IMR-90 (cell line): ENCODE results near the gene KLHL40. TPM values are rescaled to one million over a fixed set of nuclear protein-coding genes. Genes with fewer than 3 reads are reported as not detected.

Experiments used
- ATAC-seq: fragments of 200-7000 bp; cut with Tn5 transposase; 2 replicates; pipeline ENCODE4 v1.9.1; 2020; ENCODE audit warnings: low read depth, mild to moderate bottlenecking, moderate library complexity
- BruUV-seq: library from RNA; stranded (reverse); fragments of 400-500 nt; replicated peaks from 2 replicates; lab custom pipeline; 2021; lab: Mats Ljungman, UMichigan
- CTCF ChIA-PET: fragments of 300-600 bp; formaldehyde crosslinking; extraction: SDS; loops from one replicate; lab custom pipeline; 2021; ENCODE audit warnings: antibody characterized with exemption; lab: Yijun Ruan, JAX
- POLR2A ChIA-PET: fragments of 300-600 bp; sonication (Branson Sonifier 250); formaldehyde crosslinking; loops from one replicate; lab custom pipeline; 2022; ENCODE audit warnings: antibody characterized with exemption; ENCODE audit not compliant: unreplicated experiment; lab: Charles Lee
- DNase-seq: peaks from one replicate; pipeline ENCODE4 v3.0.0; 2013
- H2AFZ ChIP-seq: replicated peaks from 2 replicates; pipeline ENCODE3; 2013; ENCODE audit warnings: low read length, mild to moderate bottlenecking; ENCODE audit not compliant: poor library complexity
- H2AK5ac ChIP-seq: 2 replicates; pipeline ENCODE4 v1.6.1; 2013; ENCODE audit warnings: low read depth, low read length, inconsistent platforms
- H2AK9ac ChIP-seq: replicated peaks from 2 replicates; pipeline ENCODE3; 2013; ENCODE audit warnings: mild to moderate bottlenecking, low read depth, low read length, moderate library complexity; ENCODE audit not compliant: poor library complexity
- H2BK120ac ChIP-seq: 2 replicates; pipeline ENCODE4 v1.6.1; 2013; ENCODE audit warnings: low read depth, low read length, inconsistent platforms
- H2BK15ac ChIP-seq: 3 replicates; pipeline ENCODE4 v1.6.1; 2013; ENCODE audit warnings: low read depth, low read length, inconsistent platforms
- H2BK20ac ChIP-seq: 2 replicates; pipeline ENCODE4 v1.6.1; 2013; ENCODE audit warnings: low read depth, mild to moderate bottlenecking, inconsistent platforms, low read length, moderate library complexity
- H2BK5ac ChIP-seq: 2 replicates; pipeline ENCODE4 v1.6.1; 2013; ENCODE audit warnings: mild to moderate bottlenecking, low read depth, low read length, inconsistent platforms; ENCODE audit not compliant: poor library complexity, severe bottlenecking
- H3K14ac ChIP-seq: replicated peaks from 2 replicates; pipeline ENCODE4 v1.6.1; 2013; ENCODE audit warnings: low read depth, low read length, inconsistent platforms
- H3K18ac ChIP-seq: 2 replicates; pipeline ENCODE4 v1.6.1; 2013; ENCODE audit warnings: low read depth, low read length, control low read depth
- H3K23ac ChIP-seq: 2 replicates; pipeline ENCODE4 v1.6.1; 2013; ENCODE audit warnings: low read depth, low read length, inconsistent platforms
- H3K27ac ChIP-seq: 2 replicates; pipeline ENCODE4 v1.5.1; 2013; ENCODE audit warnings: mild to moderate bottlenecking, control low read depth, low read length; ENCODE audit not compliant: insufficient read depth
- H3K27me3 ChIP-seq: 2 replicates; pipeline ENCODE4 v1.6.1; 2013; ENCODE audit warnings: low read length; ENCODE audit not compliant: control insufficient read depth, insufficient read depth
- H3K36me3 ChIP-seq: 2 replicates; pipeline ENCODE4 v1.6.1; 2013; ENCODE audit warnings: low read length, mixed read lengths; ENCODE audit not compliant: control insufficient read depth, insufficient read depth
- H3K4ac ChIP-seq: 2 replicates; pipeline ENCODE4 v1.6.1; 2013; ENCODE audit warnings: low read depth, low read length, inconsistent platforms
- H3K4me1 ChIP-seq: 2 replicates; pipeline ENCODE4 v1.6.1; 2013; ENCODE audit warnings: low read length, mixed read lengths; ENCODE audit not compliant: control insufficient read depth, insufficient read depth
- H3K4me2 ChIP-seq: 2 replicates; pipeline ENCODE4 v1.6.1; 2013; ENCODE audit warnings: low read depth, mild to moderate bottlenecking, control low read depth, low read length, moderate library complexity
- H3K4me3 ChIP-seq: 2 replicates; pipeline ENCODE4 v1.5.1; 2013; ENCODE audit warnings: low read depth, mild to moderate bottlenecking, control low read depth, low read length, moderate library complexity; ENCODE audit not compliant: insufficient read depth
- H3K56ac ChIP-seq: 2 replicates; pipeline ENCODE4 v1.6.1; 2013; ENCODE audit warnings: low read length, inconsistent platforms; ENCODE audit not compliant: insufficient read depth; ENCODE audit errors: extremely low read depth
- H3K79me1 ChIP-seq, 2 experiments: 2 replicates each; pipeline ENCODE4 v1.6.1; 2013; ENCODE audit warnings: low read length in 2 of 2, inconsistent platforms in 1 of 2, low read depth in 1 of 2
- H3K9ac ChIP-seq: 2 replicates; pipeline ENCODE4 v1.6.1; 2013; ENCODE audit warnings: low read depth, low read length, control low read depth
- H3K9me1 ChIP-seq: 2 replicates; pipeline ENCODE4 v1.6.1; 2013; ENCODE audit warnings: low read length, inconsistent platforms; ENCODE audit not compliant: insufficient read depth
- H3K9me3 ChIP-seq: 2 replicates; pipeline ENCODE4 v1.6.1; 2013; ENCODE audit warnings: low read length; ENCODE audit not compliant: control insufficient read depth, insufficient read depth
- H4K20me1 ChIP-seq: 2 replicates; pipeline ENCODE4 v1.6.1; 2013; ENCODE audit warnings: low read length, inconsistent platforms; ENCODE audit not compliant: insufficient read depth
- H4K5ac ChIP-seq: 2 replicates; pipeline ENCODE4 v1.6.1; 2013; ENCODE audit warnings: mild to moderate bottlenecking, low read depth, low read length, control low read depth
- H4K8ac ChIP-seq, 2 experiments: 2 replicates each; pipeline ENCODE4 v1.6.1; 2013; ENCODE audit warnings: low read depth in 2 of 2, low read length in 2 of 2, control low read depth in 1 of 2, inconsistent platforms in 1 of 2
- H4K91ac ChIP-seq: 2 replicates; pipeline ENCODE4 v1.6.1; 2013; ENCODE audit warnings: low read depth, low read length, inconsistent platforms; ENCODE audit not compliant: insufficient read depth
- CEBPB ChIP-seq: IDR thresholded peaks from 2 replicates; pipeline ENCODE4 v1.6.1; 2012; ENCODE audit warnings: low read depth, low read length, improper control_type of control experiment
- MAZ ChIP-seq: IDR thresholded peaks from 2 replicates; pipeline ENCODE4 v1.6.1; 2012; ENCODE audit warnings: low read depth, mild to moderate bottlenecking, low read length, improper control_type of control experiment, moderate library complexity, borderline replicate concordance
- MXI1 ChIP-seq: IDR thresholded peaks from 2 replicates; pipeline ENCODE4 v1.6.1; 2012; ENCODE audit warnings: low read depth, mild to moderate bottlenecking, low read length, moderate library complexity, borderline replicate concordance
- NFE2L2 ChIP-seq: fragments of 150-350 bp; IDR thresholded peaks from 2 replicates; pipeline ENCODE4 v1.6.1; 2016; ENCODE audit warnings: low read depth, mild to moderate bottlenecking, low read length
- RAD21 ChIP-seq: IDR thresholded peaks from 2 replicates; pipeline ENCODE4 v1.6.1; 2012; ENCODE audit warnings: low read length, improper control_type of control experiment
- WGBS, 2 experiments: methylation state at CpG; one replicate each; pipeline versions ENCODE4 v1.1.5 to v1.1.7; 2013; ENCODE audit warnings: missing lambda C conversion rate in 2 of 2; ENCODE audit not compliant: insufficient read length in 1 of 2; ENCODE audit errors: extremely low coverage in 2 of 2; 5-methylcytosine and 5-hydroxymethylcytosine counted together
- dilution Hi-C: fragments of 300-500 bp; cut with HindIII; formaldehyde crosslinking; loops from one replicate; pipeline ENCODE4 v1.14.3; 2018; ENCODE audit warnings: low sequenced_read_pairs; ENCODE audit not compliant: unreplicated experiment
- in situ Hi-C: fragments of 300-500 bp; cut with MboI; formaldehyde crosslinking; loops from 3 replicates; pipeline ENCODE4 v1.14.3; 2019; ENCODE audit warnings: low sequenced_read_pairs, inconsistent platforms, mixed read lengths
- intact Hi-C: fragments of 100-400 bp; cut with micrococcal nuclease; formaldehyde crosslinking; loops from 2 replicates; pipeline ENCODE4 v1.10.0; 2022
- polyA plus RNA-seq, 3 experiments: library from polyadenylated mRNA; depleted of rRNA; stranded (reverse); fragments of >200 nt; gene quantifications; 2 replicates each; pipeline ENCODE4 v1.2.3, GENCODE V29; 2012; ENCODE audit warnings: low replicate concordance in 1 of 3
- total RNA-seq: library from RNA; depleted of rRNA; stranded (reverse); fragments of >200 nt; gene quantifications from 2 replicates; pipeline ENCODE4 v1.2.3, GENCODE V29; 2012
- TF ChIP-seq, protein P1 (sequence below): fragments of 150-350 bp; IDR thresholded peaks from 2 replicates; pipeline ENCODE4 v1.6.1; 2017; ENCODE audit warnings: mild to moderate bottlenecking, antibody characterized with exemption, low read length, low read depth

KLHL40 gene
- total and polyA plus RNA-seq, 2 of the 4 experiments (the other 2 are of a cell fraction): not detected

DNA sequence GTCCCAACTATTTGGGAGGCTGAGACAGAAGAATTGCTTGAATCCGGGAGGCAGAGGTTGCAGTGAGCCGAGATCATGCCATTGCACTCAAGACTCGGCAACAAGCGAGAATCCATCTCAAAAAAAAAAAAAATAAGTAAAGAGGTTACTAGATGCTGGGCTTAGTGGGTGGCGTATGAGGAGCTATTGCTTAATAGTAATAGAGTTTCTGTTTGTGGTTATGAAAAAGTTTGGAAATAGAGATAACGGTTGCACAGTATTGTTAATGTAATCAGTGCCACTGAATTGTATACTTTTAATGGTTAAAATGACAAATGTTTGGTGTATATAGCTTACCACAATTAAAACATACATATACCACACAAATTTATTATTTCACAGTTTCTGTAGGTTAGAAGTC, 32.0 kb downstream of the KLHL40 start:
- no peak for TF ChIP-seq RAD21
- no peak for TF ChIP-seq MXI1
- TF ChIP-seq CEBPB: peak; percentile 36; the same call in 1 of the 2 replicates
- TF ChIP-seq, protein P1, sequence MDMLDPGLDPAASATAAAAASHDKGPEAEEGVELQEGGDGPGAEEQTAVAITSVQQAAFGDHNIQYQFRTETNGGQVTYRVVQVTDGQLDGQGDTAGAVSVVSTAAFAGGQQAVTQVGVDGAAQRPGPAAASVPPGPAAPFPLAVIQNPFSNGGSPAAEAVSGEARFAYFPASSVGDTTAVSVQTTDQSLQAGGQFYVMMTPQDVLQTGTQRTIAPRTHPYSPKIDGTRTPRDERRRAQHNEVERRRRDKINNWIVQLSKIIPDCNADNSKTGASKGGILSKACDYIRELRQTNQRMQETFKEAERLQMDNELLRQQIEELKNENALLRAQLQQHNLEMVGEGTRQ: no peak
- TF ChIP-seq MAZ: no peak
- TF ChIP-seq NFE2L2: no peak
- Histone ChIP-seq H4K20me1 (no peaks in the 10 kb centered on the region), H4K8ac (no peak overlapping the region), H2AFZ (no peak overlapping the region), H3K79me1 (no peaks in the 10 kb centered on the region), H3K4me3 (no peak overlapping the region), H3K27me3 (peaks cover 34% of the 10 kb centered on the region), H2BK20ac (no peak overlapping the region), H2BK5ac (no peak overlapping the region), H2BK120ac (no peak overlapping the region), H3K36me3 (no peaks in the 10 kb centered on the region), H3K56ac (no peak overlapping the region), H3K23ac (no peak overlapping the region), H3K18ac (no peak overlapping the region), H3K4me2 (no peak overlapping the region), H3K14ac (no peak overlapping the region), H3K9me3 (no peaks in the 10 kb centered on the region), H2BK15ac (no peak overlapping the region), H3K9ac (no peak overlapping the region), H4K5ac (no peak overlapping the region), H3K4me1 (no peaks in the 10 kb centered on the region), H3K4ac (no peak overlapping the region), H2AK5ac (no peak overlapping the region), H4K91ac (no peak overlapping the region), H3K27ac (no peak overlapping the region), H2AK9ac (no peak overlapping the region), H3K9me1 (no peaks in the 10 kb centered on the region)
- BruUV-seq: no TSS peak
- intact Hi-C loops (no loop called here), in situ Hi-C loops (no loop called here), dilution Hi-C loops (no loop called here)
- ATAC-seq: no peak
- ChIA-PET CTCF (no interaction called here), POLR2A (no interaction called here)
- WGBS, 2 experiments: 83% methylated on average over 4 of the region's 6 CpGs; no CpG with 5 or more reads in 1 of the 2 experiments
- no peak for DNase-seq
